Measurements from ENCODE around the gene PXK.

PXK gene

DNA sequence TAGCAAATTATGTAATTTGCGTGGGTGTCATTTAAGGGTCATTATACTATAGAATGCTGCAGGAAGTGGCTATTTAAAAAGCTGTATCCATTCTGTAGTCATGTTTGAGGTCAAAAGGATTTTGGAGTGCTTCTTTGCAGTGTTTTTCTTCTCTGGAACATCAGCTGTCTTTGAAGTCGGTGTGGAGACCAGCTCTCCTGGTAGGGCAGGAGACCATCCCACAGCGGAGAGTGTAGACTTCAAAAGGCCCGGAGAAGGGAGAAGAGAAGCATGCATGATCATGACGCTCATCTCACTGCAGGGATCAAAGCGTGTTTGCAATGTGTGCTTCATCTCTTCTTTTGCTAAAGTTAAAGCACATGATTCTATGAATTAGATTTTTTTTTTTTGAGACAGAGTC lies 19.9 kb downstream of the PXK start:
- TF ChIP-seq EZH2phosphoT487 (IDR thresholded peaks at IDR 0.05; ENCODE audit: borderline replicate concordance), result no peak
- TF ChIP-seq, protein P1, sequence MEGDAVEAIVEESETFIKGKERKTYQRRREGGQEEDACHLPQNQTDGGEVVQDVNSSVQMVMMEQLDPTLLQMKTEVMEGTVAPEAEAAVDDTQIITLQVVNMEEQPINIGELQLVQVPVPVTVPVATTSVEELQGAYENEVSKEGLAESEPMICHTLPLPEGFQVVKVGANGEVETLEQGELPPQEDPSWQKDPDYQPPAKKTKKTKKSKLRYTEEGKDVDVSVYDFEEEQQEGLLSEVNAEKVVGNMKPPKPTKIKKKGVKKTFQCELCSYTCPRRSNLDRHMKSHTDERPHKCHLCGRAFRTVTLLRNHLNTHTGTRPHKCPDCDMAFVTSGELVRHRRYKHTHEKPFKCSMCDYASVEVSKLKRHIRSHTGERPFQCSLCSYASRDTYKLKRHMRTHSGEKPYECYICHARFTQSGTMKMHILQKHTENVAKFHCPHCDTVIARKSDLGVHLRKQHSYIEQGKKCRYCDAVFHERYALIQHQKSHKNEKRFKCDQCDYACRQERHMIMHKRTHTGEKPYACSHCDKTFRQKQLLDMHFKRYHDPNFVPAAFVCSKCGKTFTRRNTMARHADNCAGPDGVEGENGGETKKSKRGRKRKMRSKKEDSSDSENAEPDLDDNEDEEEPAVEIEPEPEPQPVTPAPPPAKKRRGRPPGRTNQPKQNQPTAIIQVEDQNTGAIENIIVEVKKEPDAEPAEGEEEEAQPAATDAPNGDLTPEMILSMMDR (conservative IDR thresholded peaks at IDR 0.05; ENCODE audit: low read length), result no peak
- peaks cover 15% of the 10 kb centered on the region; the same call in 1 of the 2 replicates for H3F3A ChIP-seq (ENCODE audit: low read depth)
- H3K9ac ChIP-seq (ENCODE audit: low read depth, low read length, poor library complexity, severe bottlenecking), result peak overlapping the region; percentile 84
- peak overlapping the region; percentile 74 for H3K4me2 ChIP-seq (ENCODE audit: low read depth, low read length, poor library complexity, severe bottlenecking)
- peaks cover 96% of the 10 kb centered on the region for H3K4me1 ChIP-seq (ENCODE audit: insufficient read depth, low read length, poor library complexity, severe bottlenecking)
- no peaks in the 10 kb centered on the region for H4K20me1 ChIP-seq (ENCODE audit: insufficient read depth, low read length, poor library complexity, severe bottlenecking)
- H3K36me3 ChIP-seq (ENCODE audit: insufficient read depth, low read length), result peaks cover 6% of the 10 kb centered on the region; the same call in 1 of the 2 replicates
- H2AFZ ChIP-seq (ENCODE audit: low read length), result no peak overlapping the region
- H3K4me3 ChIP-seq (ENCODE audit: low read length, poor library complexity, severe bottlenecking), result peak overlapping the region; percentile 47
- H3K27me3 ChIP-seq (ENCODE audit: insufficient read depth, low read length, poor library complexity, severe bottlenecking), result no peaks in the 10 kb centered on the region
- no peaks in the 10 kb centered on the region for H3K9me2 ChIP-seq (replicated peaks; ENCODE audit: low read depth, low read length)
- H3K79me2 ChIP-seq (ENCODE audit: insufficient read depth, low read length), result peaks cover 84% of the 10 kb centered on the region
- no peaks in the 10 kb centered on the region for H3K9me3 ChIP-seq (ENCODE audit: insufficient read depth, low read depth, low read length)

DNA sequence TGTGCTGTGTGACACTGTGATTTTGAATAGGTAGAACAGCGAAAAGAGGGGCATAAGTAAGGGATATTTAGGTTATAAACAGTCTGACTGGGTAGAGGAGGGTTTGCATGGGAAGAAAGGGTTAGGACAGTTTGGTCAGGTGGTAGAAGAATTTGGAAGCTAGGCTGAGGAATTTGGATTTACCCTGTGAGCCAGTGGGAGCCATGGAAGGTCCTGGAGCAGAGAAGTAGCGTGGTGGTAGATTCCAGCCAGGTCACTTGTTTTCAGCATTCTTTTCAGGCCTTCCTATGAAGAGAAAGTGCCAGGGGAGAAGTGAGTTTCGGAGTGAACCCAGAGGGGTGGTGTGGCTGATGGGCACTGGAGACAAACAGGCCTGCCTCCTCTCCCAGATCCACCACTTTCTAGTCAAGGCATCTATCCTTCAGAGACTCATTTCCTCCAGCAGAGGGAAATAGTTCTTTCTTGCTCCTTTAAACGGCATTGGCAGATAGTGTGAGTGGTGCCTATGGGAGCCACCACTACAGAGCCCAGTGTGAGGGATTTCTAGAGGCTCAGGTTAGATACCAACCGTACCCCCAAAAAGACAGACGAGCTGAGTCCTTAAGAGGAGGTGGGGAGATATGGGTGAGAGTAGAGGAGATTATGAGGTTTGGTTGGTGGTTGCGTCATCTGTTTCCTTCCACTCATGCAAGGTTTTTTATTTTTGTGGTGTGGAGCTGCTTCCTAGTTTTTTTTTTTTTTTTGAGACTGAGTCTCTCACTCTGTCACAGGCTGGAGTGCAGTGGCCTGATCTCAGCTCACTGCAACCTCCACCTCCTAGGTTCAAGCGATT lies 21.2 kb downstream of the PXK start:
- Histone ChIP-seq H3K36me3 (ENCODE audit: insufficient read depth, low read length) (no peaks in the 10 kb centered on the region), H3K4me2 (ENCODE audit: low read depth, low read length, poor library complexity, severe bottlenecking) (peak overlapping the region; percentile 74), H2AFZ (ENCODE audit: low read length) (no peak overlapping the region), H3K4me1 (ENCODE audit: insufficient read depth, low read length, poor library complexity, severe bottlenecking) (peaks cover 91% of the 10 kb centered on the region), H3K4me3 (ENCODE audit: low read length, poor library complexity, severe bottlenecking) (peak overlapping the region; percentile 67), H4K20me1 (ENCODE audit: insufficient read depth, low read length, poor library complexity, severe bottlenecking) (no peaks in the 10 kb centered on the region), H3F3A (ENCODE audit: low read depth) (peaks cover 15% of the 10 kb centered on the region; the same call in 1 of the 2 replicates), H3K9me2 (replicated peaks; ENCODE audit: low read depth, low read length) (no peaks in the 10 kb centered on the region), H3K9me3 (ENCODE audit: insufficient read depth, low read depth, low read length) (no peaks in the 10 kb centered on the region), H3K9ac (ENCODE audit: low read depth, low read length, poor library complexity, severe bottlenecking) (peak overlapping the region; percentile 84), H3K79me2 (ENCODE audit: insufficient read depth, low read length) (peaks cover 84% of the 10 kb centered on the region), H3K27me3 (ENCODE audit: insufficient read depth, low read length, poor library complexity, severe bottlenecking) (no peaks in the 10 kb centered on the region)
- TF ChIP-seq, protein P1 (conservative IDR thresholded peaks at IDR 0.05; ENCODE audit: low read length), result peak; percentile 38
- no peak for TF ChIP-seq EZH2phosphoT487 (IDR thresholded peaks at IDR 0.05; ENCODE audit: borderline replicate concordance)

DNA sequence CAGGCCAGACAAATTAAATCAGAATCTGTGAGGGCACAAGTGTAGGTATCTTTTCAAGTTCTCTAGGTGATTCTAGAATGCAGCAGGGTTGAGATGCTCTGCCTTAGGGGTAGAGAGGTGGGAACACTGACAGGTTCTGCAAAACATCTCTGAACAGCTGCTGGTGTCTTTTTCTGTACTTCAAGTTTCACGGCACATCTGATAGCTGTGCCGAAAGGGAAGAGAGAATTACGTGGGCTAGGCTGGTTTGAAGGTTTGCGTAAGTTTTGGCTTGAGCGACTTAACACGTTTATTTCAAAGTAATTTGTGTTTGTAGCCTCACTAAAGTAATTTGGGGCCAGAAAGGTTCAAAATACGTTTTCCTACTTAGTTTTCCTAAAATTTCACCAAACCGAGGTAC lies 22.5 kb downstream of the PXK start:
- peaks cover 8% of the 10 kb centered on the region; the same call in 1 of the 2 replicates for H3F3A ChIP-seq (ENCODE audit: low read depth)
- peaks cover 79% of the 10 kb centered on the region for H3K4me1 ChIP-seq (ENCODE audit: insufficient read depth, low read length, poor library complexity, severe bottlenecking)
- H3K9me2 ChIP-seq (replicated peaks; ENCODE audit: low read depth, low read length), result no peaks in the 10 kb centered on the region
- H3K27me3 ChIP-seq (ENCODE audit: insufficient read depth, low read length, poor library complexity, severe bottlenecking), result no peaks in the 10 kb centered on the region
- H3K79me2 ChIP-seq (ENCODE audit: insufficient read depth, low read length), result peaks cover 94% of the 10 kb centered on the region
- H3K4me3 ChIP-seq (ENCODE audit: low read length, poor library complexity, severe bottlenecking), result no peak overlapping the region
- TF ChIP-seq, protein P1 (conservative IDR thresholded peaks at IDR 0.05; ENCODE audit: low read length), result no peak
- TF ChIP-seq EZH2phosphoT487 (IDR thresholded peaks at IDR 0.05; ENCODE audit: borderline replicate concordance), result no peak
- H3K9me3 ChIP-seq (ENCODE audit: insufficient read depth, low read depth, low read length), result no peaks in the 10 kb centered on the region
- H3K9ac ChIP-seq (ENCODE audit: low read depth, low read length, poor library complexity, severe bottlenecking), result peak overlapping the region; percentile 84
- no peaks in the 10 kb centered on the region for H3K36me3 ChIP-seq (ENCODE audit: insufficient read depth, low read length)
- H2AFZ ChIP-seq (ENCODE audit: low read length), result no peak overlapping the region
- H3K4me2 ChIP-seq (ENCODE audit: low read depth, low read length, poor library complexity, severe bottlenecking), result peak overlapping the region; percentile 74
- no peaks in the 10 kb centered on the region for H4K20me1 ChIP-seq (ENCODE audit: insufficient read depth, low read length, poor library complexity, severe bottlenecking)

Data from Loucy (cell line).